AG08395 (cell line): Measurements from ENCODE around the gene EPHB6.

Experiments used
- DNase-seq: peaks from one replicate; pipeline ENCODE4 v3.0.0; 2012; ENCODE audit warnings: mixed read lengths, low spot score

Gene EPHB6

GRCh38 chr7:142876991-142877910 is 22.4 kb downstream of the EPHB6 start:
- DNase-seq: no peak

- DNase-seq: no peak
Observed at GRCh38 chr7:142878315-142878714, 23.4 kb downstream of the EPHB6 start.

GRCh38 chr7:142879060-142879459 is 24.2 kb downstream of the EPHB6 start:
- DNase-seq: no peak

- DNase-seq: peak; percentile 48
Observed at GRCh38 chr7:142880876-142881505, 26.1 kb downstream of the EPHB6 start.

- no peak for DNase-seq
Observed at GRCh38 chr7:142881586-142882337, 26.9 kb downstream of the EPHB6 start.

GRCh38 chr7:142882338-142882678 is 27.4 kb downstream of the EPHB6 start:
- DNase-seq: no peak

- no peak for DNase-seq
Observed at GRCh38 chr7:142883145-142883544, 28.3 kb downstream of the EPHB6 start.

GRCh38 chr7:142883571-142884285 is 28.9 kb downstream of the EPHB6 start:
- no peak for DNase-seq

GRCh38 chr7:142884286-142884640 is 29.4 kb downstream of the EPHB6 start:
- DNase-seq: no peak

- DNase-seq: no peak
Observed at GRCh38 chr7:142885311-142886230, 30.7 kb downstream of the EPHB6 start, which contains the start of gene TRPV6. TSS of gene TRPV6 (minus strand) at chr7:142885745.

GRCh38 chr7:142886866-142887265 is 32.0 kb downstream of the EPHB6 start:
- no peak for DNase-seq

- no peak for DNase-seq
Observed at GRCh38 chr7:142887282-142888015, 32.6 kb downstream of the EPHB6 start.

GRCh38 chr7:142889816-142890215 is 34.9 kb downstream of the EPHB6 start:
- DNase-seq: no peak

- no peak for DNase-seq
Observed at GRCh38 chr7:142890874-142891485, 36.1 kb downstream of the EPHB6 start.

- no peak for DNase-seq
Observed at GRCh38 chr7:142891490-142892082, 36.7 kb downstream of the EPHB6 start.

- DNase-seq: no peak
Observed at GRCh38 chr7:142892951-142893350, 38.1 kb downstream of the EPHB6 start.

- no peak for DNase-seq
Observed at GRCh38 chr7:142894112-142894984, 39.5 kb downstream of the EPHB6 start.

GRCh38 chr7:142894985-142895593 is 40.2 kb downstream of the EPHB6 start:
- no peak for DNase-seq
